Stimulated activated naive CD8-positive, alpha-beta T cell treated with anti-CD3 and anti-CD28 coated beads, Interleukin-15, amount 100 ng/mL, for 72 hours (primary cell): ENCODE measurements around the gene SULF2.

Source experiments
- ATAC-seq: fragments of 150-1000 bp; cut with Tn5 transposase; 2 replicates; pipeline ENCODE4 v1.10.0; 2021; ENCODE audit warnings: mild to moderate bottlenecking, moderate library complexity
- DNase-seq, 2 donors: peaks; one replicate each; pipeline ENCODE4 v3.0.0; 2021 to 2022
- H3K27ac Mint-ChIP-seq, 2 donors: one replicate each; pipeline ENCODE4 v1.8.0; 2022; ENCODE audit warnings: mild to moderate bottlenecking in 2 of 2, mixed read lengths in 2 of 2, moderate library complexity in 2 of 2
- H3K27me3 Mint-ChIP-seq: one replicate; pipeline ENCODE4 v1.8.0; 2022; ENCODE audit warnings: mixed read lengths
- H3K4me1 Mint-ChIP-seq: one replicate; pipeline ENCODE4 v1.8.0; 2022; ENCODE audit warnings: mild to moderate bottlenecking, mixed read lengths
- H3K4me3 Mint-ChIP-seq, 2 donors: one replicate each; pipeline ENCODE4 v1.8.0; 2022; ENCODE audit warnings: mild to moderate bottlenecking in 2 of 2, mixed read lengths in 2 of 2, moderate library complexity in 1 of 2
- H3K9me3 Mint-ChIP-seq, 2 donors: one replicate each; pipeline ENCODE4 v1.8.0; 2022; ENCODE audit warnings: mixed read lengths in 2 of 2

Gene SULF2

DNA sequence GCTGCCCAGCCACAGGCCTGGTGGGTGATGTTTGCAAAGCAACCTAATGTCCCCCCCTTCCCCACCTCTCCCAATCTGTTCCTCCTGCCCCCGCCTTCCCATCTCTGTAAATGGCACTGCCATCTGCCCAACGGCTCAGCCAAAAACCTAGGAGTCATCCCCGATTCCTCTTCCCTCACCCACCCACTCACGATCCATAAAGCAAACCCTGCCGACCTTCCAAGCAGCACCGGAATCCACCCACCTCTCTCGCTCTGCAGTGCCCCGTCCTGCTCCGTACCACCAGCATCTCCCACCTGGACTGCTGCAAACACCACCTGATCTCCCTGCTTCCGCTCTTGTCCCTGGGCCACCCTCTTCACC lies 37.6 kb downstream of the SULF2 start:
- Mint-ChIP-seq H3K27me3 (no peaks in the 10 kb centered on the region), H3K27ac (peak overlapping the region in 1 of 2 donors; percentile 0), H3K4me3 (no peak overlapping the region), H3K9me3 (no peaks in the 10 kb centered on the region), H3K4me1 (peaks cover 14% of the 10 kb centered on the region)
- no peak for DNase-seq
- ATAC-seq = no peak

DNA sequence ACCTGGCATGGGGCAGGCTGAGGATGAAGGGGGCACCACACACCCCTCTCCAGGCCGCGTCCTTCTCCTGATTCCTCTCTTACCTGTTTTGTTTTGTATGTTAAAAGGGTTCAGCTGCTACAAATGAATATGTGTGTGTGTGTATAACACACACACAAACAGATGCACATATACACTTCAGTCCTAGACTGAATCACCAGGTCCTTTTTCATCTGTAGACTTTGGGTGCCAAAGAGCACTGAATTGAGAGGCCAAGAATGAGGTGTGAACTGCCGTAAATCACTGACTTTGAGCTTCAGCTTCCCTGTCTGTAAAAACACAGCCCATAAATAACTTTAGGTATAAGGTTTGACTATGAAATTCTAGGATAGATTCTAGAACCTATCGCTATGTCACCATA lies 40.5 kb downstream of the SULF2 start:
- peaks cover 14% of the 10 kb centered on the region for H3K4me1 Mint-ChIP-seq
- H3K4me3 Mint-ChIP-seq = no peak overlapping the region
- no peak overlapping the region for H3K27ac Mint-ChIP-seq
- DNase-seq = no peak
- ATAC-seq = no peak
- H3K9me3 Mint-ChIP-seq = no peaks in the 10 kb centered on the region
- H3K27me3 Mint-ChIP-seq = peaks cover 5% of the 10 kb centered on the region

DNA sequence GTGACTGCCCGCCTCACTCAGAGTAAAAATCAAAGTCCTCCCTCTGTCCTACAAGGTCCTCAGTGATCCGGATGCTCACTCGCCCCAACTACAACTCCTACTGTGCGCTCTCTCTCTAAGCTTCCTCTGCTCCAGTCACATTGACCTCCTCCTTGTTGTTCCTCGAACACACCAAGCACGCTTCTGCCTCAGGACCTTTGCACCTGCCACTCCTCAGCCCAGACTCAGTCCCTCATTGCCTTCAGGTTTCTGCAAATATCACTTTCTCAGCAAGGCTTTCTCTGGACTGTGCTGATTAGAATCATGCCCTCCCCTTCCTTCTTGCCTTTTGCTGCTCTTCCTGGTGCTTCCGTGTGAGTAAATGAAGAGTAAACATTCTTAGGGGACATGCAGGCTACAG lies 41.6 kb downstream of the SULF2 start:
- peak overlapping the region in 1 of 2 donors; percentile 34 for H3K27ac Mint-ChIP-seq
- no peak overlapping the region for H3K4me3 Mint-ChIP-seq
- H3K9me3 Mint-ChIP-seq = no peaks in the 10 kb centered on the region
- H3K27me3 Mint-ChIP-seq = peaks cover 5% of the 10 kb centered on the region
- DNase-seq = no peak
- H3K4me1 Mint-ChIP-seq = peaks cover 10% of the 10 kb centered on the region
- ATAC-seq = no peak

DNA sequence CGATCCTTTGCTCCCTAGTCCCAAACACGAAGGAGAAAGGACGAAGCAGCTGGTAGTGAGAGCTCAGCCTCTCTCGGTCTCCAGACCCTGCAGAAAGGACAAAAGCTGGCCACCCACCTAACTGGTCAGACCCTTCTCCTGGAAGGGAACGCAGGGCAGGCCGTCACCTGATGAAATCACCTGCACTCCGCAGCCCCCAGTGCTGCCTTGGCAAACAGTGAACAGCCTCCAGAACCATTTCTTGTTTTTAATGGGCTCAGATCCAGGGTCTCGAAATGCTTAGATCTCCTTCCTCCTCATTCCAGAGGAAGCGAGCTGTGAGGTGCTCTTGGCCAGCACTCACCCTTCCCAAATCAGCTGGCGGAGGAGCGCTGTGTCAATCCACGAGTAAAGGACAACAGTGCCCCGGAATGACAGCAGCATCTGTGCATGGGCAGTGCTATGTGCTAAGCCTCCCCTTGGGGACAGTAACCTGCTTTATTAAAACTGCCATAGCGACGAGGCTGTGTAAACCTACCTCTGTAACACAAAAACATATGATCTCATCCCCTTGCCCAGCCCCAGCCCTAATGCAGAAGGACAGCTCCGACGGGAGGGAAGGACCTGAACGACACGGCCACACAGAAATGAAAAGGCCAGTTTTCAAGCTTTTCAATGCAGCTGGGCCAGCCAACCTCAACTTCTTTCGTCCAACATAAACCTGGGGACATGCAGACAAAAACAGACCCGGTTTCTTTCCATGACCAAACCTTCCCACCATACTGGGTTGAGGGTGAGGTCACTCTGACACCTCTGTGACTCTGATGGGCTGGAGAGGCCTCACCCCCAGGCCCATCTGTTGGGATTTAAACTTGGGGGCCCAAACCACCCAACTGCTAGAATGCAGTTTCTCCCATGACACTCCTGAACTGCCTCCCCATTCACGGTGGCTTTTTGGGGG lies 43.3 kb downstream of the SULF2 start:
- Mint-ChIP-seq H3K4me3 (no peak overlapping the region), H3K27ac (no peak overlapping the region), H3K4me1 (no peaks in the 10 kb centered on the region), H3K27me3 (peaks cover 5% of the 10 kb centered on the region), H3K9me3 (no peaks in the 10 kb centered on the region)
- DNase-seq = no peak
- no peak for ATAC-seq

DNA sequence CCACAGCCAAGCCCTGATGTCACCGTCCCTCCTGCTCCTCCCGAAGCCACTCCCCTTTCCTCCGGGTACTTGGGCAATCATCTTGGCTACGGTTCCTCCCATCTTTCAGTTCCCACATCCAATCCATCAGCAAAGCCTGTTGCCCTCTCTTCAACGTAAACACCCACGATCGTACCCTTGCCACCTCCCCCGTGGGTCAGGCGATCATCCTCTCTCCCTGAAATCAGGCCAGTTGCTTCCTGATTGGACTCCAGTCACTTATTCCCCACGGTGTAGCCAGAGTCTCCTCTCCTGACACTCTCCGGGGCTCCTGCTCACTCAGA lies 44.5 kb downstream of the SULF2 start:
- ATAC-seq (no peak), DNase-seq (no peak)
- Mint-ChIP-seq H3K27ac (no peak overlapping the region), H3K27me3 (peaks cover 5% of the 10 kb centered on the region), H3K4me1 (no peaks in the 10 kb centered on the region), H3K9me3 (no peaks in the 10 kb centered on the region), H3K4me3 (no peak overlapping the region)

DNA sequence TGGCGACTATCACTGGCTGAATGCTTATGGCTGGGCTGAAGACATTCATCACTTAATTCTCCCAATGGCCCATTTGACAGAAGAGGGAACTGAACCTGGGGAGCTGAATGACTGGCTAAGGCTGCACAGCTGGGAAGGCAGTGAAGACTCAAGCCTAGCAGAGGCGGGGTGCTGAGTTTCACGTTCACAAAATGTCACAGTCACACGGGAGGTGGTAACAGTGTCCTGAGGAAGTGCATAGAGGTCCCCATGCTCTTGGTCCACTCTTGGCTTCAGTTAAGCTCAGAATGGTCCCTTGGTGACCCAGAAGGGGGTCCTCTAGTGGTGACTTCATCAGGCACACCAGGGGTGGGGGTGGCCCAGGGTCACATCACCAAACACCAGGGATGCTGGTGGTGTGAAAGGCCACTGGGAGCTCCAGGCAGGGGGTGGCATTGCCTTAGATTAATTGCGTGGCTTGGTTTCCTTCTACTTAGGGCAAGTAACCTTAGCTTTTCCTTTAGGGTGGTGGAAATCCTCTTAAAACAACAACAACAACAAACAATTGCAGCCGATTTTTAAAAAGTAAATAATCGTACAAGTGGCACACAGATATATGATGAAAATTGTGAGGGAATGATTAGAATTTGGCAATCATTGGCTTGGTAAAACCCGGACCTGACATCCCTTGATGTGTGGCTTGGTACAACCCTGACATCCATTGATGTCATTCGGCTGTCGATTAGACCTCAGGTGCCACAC lies 45.0 kb downstream of the SULF2 start:
- peaks cover 5% of the 10 kb centered on the region for H3K27me3 Mint-ChIP-seq
- no peak overlapping the region for H3K27ac Mint-ChIP-seq
- DNase-seq (no peak), ATAC-seq (no peak)
- H3K9me3 Mint-ChIP-seq = no peaks in the 10 kb centered on the region
- no peaks in the 10 kb centered on the region for H3K4me1 Mint-ChIP-seq
- no peak overlapping the region for H3K4me3 Mint-ChIP-seq

DNA sequence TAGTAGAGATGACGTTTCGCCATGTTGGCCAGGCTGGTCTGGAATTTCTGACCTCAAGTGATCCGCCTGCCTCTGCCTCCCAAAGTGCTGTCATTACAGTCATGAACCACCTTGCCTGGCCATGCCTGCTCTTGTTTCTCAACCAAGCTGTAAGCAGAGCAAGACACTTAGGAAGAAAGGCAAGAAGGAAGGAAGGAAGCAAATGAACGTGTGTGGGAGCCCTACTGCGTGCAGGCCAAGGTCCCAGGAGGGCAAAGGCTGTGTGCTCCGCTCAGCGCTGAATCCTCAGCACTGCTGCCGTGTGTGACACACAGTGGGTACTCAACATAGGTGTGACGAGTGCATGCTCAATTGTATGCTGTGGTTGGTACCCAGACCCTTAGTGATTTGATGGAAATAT lies 47.4 kb downstream of the SULF2 start:
- no peak for DNase-seq
- ATAC-seq = no peak
- Mint-ChIP-seq H3K4me1 (no peaks in the 10 kb centered on the region), H3K27ac (no peak overlapping the region), H3K9me3 (no peaks in the 10 kb centered on the region), H3K4me3 (no peak overlapping the region), H3K27me3 (peaks cover 5% of the 10 kb centered on the region)

DNA sequence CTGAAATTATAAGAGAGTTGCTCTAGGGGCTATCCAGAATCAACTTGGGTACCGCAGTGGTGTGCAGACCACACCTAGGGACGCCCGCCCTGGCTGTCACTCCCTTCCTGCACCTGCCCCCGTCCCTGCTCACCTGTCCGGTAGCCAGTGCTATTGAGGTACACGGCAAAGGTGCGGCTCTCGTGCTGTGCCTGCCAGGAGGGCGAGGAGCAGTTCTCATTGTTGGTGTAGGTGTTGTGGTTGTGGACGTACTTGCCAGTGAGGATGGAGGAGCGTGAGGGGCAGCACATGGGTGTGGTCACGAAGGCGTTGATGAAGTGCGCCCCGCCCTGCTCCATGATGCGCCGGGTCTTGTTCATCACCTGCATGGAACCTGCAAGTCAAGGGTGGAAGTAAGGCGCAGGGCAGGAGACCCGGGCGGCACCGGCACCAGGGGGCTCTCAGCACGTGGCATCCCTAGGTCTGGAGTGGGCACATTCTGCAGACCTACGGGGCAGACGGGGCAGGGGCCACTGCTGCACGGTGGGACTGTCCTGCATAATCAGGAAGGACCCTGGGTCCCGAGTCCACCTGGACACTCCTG lies 48.6 kb downstream of the SULF2 start:
- H3K27ac Mint-ChIP-seq = no peak overlapping the region
- no peak overlapping the region for H3K4me3 Mint-ChIP-seq
- no peaks in the 10 kb centered on the region for H3K4me1 Mint-ChIP-seq
- peak; percentile 12 for ATAC-seq
- peaks cover 5% of the 10 kb centered on the region for H3K27me3 Mint-ChIP-seq
- no peaks in the 10 kb centered on the region for H3K9me3 Mint-ChIP-seq
- no peak for DNase-seq

DNA sequence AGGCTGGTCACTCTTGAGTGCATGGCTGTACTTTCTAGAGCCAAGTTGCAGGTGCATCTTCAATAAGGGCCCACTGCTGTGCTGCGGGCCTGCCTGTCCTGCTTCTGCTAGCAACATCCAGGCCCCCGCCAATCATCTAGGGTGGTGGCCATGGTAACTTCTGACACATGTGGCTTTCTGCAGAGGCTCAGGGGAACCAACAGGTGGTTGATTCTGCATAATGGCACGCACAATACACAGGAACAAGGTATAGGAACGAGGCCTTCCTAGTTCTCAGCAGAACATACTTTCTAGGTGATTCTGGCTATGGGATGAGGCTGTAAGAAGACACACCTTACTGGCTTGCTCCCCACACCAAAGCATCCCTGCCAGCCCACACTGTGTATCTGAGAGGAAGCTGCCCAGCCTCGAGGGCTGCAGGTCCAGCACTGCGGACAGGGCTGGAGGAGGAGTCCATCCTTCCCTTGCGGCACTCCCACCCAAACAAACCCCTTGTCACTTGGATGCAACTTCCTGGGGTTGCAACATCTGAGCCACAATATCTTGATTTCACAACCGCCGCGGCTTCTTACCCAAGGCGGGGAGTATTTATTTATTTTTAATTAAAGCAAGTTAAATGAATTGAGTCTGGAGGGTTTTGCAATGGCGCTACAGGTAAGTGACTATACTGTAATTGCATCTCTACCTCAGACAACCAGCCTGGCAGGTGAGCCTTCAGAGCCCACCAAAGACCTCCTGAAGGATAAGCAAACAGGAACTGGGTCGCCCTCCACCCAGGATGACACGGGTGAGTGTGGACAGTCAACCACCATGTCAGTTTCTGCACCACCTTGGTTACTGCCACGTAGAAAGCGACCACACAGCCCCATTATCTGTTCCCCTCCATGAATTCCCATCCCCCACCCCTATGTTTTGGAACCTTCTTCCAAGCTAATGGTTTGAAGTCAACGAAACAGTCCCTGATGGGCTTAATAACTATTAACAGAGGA lies 49.6 kb downstream of the SULF2 start:
- Mint-ChIP-seq H3K4me3 (no peak overlapping the region), H3K27ac (no peak overlapping the region), H3K9me3 (no peaks in the 10 kb centered on the region), H3K4me1 (no peaks in the 10 kb centered on the region), H3K27me3 (no peaks in the 10 kb centered on the region)
- no peak for DNase-seq
- no peak for ATAC-seq

DNA sequence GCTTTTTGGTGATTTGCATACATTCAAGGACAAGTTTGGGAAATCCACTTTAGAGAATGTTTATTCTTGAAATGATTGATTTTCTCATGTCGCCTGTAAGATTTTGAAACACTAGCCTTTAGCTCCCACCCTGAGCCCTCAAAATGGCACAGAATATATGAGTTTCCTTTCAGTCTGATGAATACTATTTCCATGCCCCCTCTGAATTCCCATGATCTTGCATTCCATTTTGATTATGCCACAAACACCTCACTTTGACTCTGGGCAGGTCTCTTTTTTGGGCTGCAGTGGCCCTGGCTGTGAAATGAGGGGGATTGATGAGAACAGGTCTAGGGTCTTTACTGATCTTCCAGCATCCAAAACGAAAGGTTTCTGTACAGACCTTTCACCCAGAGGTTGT lies 50.4 kb downstream of the SULF2 start:
- H3K9me3 Mint-ChIP-seq = no peaks in the 10 kb centered on the region
- H3K4me1 Mint-ChIP-seq = no peaks in the 10 kb centered on the region
- no peak for DNase-seq
- no peak overlapping the region for H3K27ac Mint-ChIP-seq
- no peak for ATAC-seq
- H3K27me3 Mint-ChIP-seq = no peaks in the 10 kb centered on the region
- no peak overlapping the region for H3K4me3 Mint-ChIP-seq

DNA sequence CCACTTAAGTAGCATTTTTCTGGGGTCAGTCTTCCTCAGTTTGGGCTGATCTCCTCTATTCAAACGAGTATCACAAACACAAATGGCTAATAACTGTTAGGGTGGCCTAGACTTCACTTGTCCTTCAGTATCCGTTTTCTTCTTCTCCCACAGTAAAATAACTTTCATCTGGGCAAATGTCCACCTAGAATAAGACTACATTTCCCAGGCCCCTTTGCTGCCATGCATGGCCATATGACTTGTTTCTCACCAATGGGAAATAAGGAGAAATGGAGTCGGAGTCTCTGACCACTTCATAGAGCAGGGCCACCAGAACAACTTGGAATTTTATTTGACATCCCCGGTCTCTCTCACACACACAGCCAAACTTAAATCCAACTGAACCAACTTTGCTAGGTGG lies 51.4 kb downstream of the SULF2 start:
- DNase-seq (no peak), ATAC-seq (no peak)
- Mint-ChIP-seq H3K4me1 (no peaks in the 10 kb centered on the region), H3K9me3 (no peaks in the 10 kb centered on the region), H3K27ac (no peak overlapping the region), H3K4me3 (no peak overlapping the region), H3K27me3 (no peaks in the 10 kb centered on the region)

DNA sequence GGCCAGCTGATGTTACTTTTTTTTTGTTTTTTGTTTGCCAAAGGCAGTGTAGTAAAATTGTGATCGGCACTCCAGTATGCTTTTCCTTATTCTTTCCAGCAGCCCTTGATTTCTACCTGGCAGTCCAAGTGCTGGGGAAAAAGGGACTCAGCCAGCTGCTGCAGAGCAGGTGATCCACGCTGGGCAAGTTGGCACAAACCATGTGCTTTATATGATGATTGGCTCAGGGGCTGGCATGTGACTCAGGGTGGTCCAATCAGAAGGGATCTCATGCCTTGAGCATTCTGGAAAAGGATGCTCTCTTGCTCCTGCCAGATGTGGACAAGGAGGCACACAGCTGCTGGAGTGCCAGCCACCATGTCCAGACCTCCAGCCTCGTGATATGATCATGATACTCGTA lies 54.5 kb downstream of the SULF2 start:
- H3K27me3 Mint-ChIP-seq = no peaks in the 10 kb centered on the region
- peaks cover 24% of the 10 kb centered on the region for H3K4me1 Mint-ChIP-seq
- ATAC-seq (no peak), DNase-seq (no peak)
- no peak overlapping the region for H3K4me3 Mint-ChIP-seq
- no peak overlapping the region for H3K27ac Mint-ChIP-seq
- no peaks in the 10 kb centered on the region for H3K9me3 Mint-ChIP-seq

DNA sequence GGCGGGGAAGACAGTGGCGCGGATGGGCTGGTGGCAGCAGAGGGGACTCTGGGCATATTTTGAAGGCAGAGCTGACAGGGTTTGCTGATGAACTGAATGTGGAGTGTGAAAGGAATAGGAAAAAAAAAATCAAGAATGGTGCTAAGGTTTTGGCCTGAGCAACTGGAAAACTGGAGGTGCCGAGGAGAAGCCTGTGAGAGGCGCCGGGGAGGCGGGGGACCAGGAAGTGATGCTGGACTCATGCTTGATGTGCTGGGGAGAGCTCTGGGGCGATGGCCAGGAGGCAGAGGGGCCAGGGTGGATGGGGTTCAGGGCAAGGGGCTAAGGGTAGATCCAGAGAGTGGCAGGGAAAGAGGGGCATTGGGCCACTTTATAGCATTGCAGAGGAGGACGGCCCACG lies 55.8 kb downstream of the SULF2 start:
- no peak overlapping the region for H3K4me3 Mint-ChIP-seq
- H3K27me3 Mint-ChIP-seq = no peaks in the 10 kb centered on the region
- peaks cover 33% of the 10 kb centered on the region for H3K4me1 Mint-ChIP-seq
- no peaks in the 10 kb centered on the region for H3K9me3 Mint-ChIP-seq
- no peak for ATAC-seq
- DNase-seq = no peak
- H3K27ac Mint-ChIP-seq = no peak overlapping the region

DNA sequence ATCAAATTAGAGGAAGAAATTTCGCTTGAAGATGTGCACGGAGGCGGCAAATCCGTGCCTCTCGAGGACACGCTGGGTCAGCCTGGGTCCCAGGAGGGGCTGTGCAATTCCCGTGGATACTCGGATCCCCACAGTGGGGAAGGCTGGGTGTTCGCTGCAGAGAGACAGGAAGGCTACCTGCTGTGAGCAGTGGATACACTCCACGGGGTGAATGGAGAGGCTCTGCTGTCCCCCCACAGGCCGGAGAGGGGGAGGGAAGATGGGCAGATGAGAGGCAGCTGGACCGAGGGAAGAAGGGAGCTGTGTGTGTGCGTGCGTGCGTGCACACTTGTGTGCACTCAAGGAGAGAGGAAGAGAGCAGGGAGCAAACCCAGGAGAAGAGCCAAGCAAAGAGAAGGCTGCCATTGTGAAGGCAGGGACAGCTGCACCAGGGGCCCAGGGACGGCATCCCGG lies 57.3 kb downstream of the SULF2 start:
- no peaks in the 10 kb centered on the region for H3K9me3 Mint-ChIP-seq
- peaks cover 33% of the 10 kb centered on the region for H3K4me1 Mint-ChIP-seq
- peak; percentile 3 for ATAC-seq

DNA sequence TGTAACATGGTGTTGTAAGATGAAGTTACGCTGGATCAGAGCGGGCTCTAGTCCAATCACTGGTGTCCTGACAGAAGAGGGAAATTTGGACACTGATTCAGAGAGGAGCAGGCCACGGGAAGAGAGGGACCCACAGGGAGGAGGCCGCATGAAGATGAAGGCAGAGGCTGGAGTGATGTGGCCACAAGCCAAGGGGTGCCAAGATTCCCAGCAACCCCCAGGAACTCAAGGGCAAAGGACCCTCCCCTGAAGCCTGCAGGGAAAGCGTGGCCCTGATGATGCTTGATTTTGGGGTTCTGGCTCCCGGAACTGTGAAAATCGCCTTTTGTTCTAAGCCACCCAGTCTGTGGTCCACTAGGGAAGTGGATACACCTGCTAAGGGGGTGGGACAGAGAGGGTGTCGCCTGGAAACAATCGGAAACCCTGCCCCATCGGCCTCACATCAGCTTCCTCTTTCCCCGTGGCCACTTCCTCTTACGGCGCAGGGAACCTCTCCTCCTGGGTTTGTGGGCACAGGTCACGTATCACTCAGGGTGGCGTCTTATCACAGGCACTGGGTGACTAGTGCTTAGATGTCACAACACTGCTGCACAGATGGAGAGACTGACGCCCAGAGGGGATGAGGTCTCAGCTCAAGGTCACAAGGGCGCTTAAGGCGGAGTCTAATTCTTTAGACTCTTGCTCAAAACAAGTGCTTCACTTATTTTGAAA lies 58.0 kb downstream of the SULF2 start:
- DNase-seq (peak; percentile 47 to 78), ATAC-seq (peak; percentile 97)
- H3K9me3 Mint-ChIP-seq = no peaks in the 10 kb centered on the region
- no peaks in the 10 kb centered on the region for H3K27me3 Mint-ChIP-seq
- peaks cover 33% of the 10 kb centered on the region for H3K4me1 Mint-ChIP-seq
- H3K4me3 Mint-ChIP-seq = peak overlapping the region; percentile 78 to 85
- peak overlapping the region; percentile 86 to 96 for H3K27ac Mint-ChIP-seq

More for the DNA sequence above, 57.3 kb downstream of the SULF2 start:
- peak overlapping the region; percentile 78 to 85 for H3K4me3 Mint-ChIP-seq
- peak overlapping the region; percentile 86 to 96 for H3K27ac Mint-ChIP-seq
- no peaks in the 10 kb centered on the region for H3K27me3 Mint-ChIP-seq
- no peak for DNase-seq
